Cardiac atrium fibroblast (primary cell): ENCODE data around the gene ZNF41. TPM values are rescaled to one million over a fixed set of nuclear protein-coding genes. Genes with fewer than 3 reads are reported as not detected.

Experiments used
- total RNA-seq: library from RNA; depleted of rRNA; stranded (reverse); fragments of >200 nt; gene quantifications from 2 replicates; pipeline ENCODE4 v1.2.3, GENCODE V29; 2015

ZNF41 gene
- total RNA-seq, result 3.8 and 5.0 TPM in 2 replicates

DNA sequence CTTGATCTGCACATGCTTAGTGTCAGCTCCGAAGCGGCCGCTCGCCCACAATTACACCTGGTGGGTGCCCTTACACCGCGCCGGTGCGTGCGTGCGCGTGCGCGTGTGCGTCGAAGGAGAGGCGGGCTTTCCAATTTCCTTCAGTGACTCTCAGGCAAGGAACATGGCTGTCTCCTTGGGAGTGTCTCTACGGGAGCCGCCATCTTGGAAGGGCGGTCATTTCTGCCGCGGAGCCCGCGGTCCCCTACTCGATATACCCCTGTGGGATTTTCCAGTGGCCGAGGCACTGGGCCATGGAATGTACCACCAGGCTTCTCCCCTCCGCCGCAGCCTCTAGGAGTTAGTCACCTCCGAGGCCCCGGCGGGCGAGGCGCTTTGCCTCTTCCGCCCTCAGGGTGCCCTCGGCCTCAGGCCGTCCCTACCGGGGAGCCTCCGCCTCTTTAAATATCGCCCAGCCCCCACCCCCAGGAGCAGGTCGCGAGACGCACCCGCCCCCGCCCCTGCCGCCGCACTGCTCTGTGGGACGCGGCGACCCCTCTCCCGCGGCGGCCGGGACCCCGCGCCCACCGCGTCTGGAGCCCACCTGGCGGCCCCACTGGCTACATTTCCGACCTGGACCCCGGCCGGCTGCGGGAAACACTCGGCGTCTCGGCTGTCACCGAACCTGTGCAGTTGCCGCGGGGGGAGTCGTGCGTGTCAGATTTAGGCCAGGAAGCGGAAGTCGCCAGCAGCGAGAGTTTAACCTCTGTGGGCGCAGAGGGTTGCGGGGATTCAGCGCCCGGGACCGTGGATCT is at the start of gene ZNF41:
TSS of gene ZNF41 (minus strand) at position 711 of the 794 bp plus-strand sequence. CDS start 15,741 bp downstream, outside the sequence.

Other genes with a start within 250 kb of the ZNF41 start
- gene ZNF157, start 112.6 kb downstream of the ZNF41 start, total RNA-seq, result not detected in 2 replicates
- 27.1 and 36.8 TPM in 2 replicates for gene ARAF, start 78.0 kb upstream of the ZNF41 start, total RNA-seq
- 3,060 and 5,330 TPM in 2 replicates for gene TIMP1, start 99.2 kb upstream of the ZNF41 start, total RNA-seq
- 3.6 and 13.9 TPM in 2 replicates for gene SYN1, start 136.6 kb upstream of the ZNF41 start, total RNA-seq
- 0.16 and 0.18 TPM in 2 replicates for gene CFP, start 146.7 kb upstream of the ZNF41 start, total RNA-seq
- gene ELK1, start 167.3 kb upstream of the ZNF41 start, total RNA-seq, result 33.9 and 41.5 TPM in 2 replicates
- 123 and 135 TPM in 2 replicates for gene UXT, start 176.0 kb upstream of the ZNF41 start, total RNA-seq